ENCODE results near the gene HDAC5. TPM values are rescaled to one million over a fixed set of nuclear protein-coding genes. Genes with fewer than 3 reads are reported as not detected.
"Not testable (repeated sequence)": the region's sequence is repeated elsewhere in the genome, so short reads cannot be mapped to it uniquely, and the experiment has no call there.

HDAC5 gene
- total RNA-seq, 4 donors from 2014 or later, result 78.1 to 152 (median 112) TPM

GRCh38 chr17:44122816-44123355 lies 555 bp downstream of the HDAC5 start:
- WGBS, 2 donors (ENCODE audit: low coverage in 1 of 2), result 0% methylated on average over 7 to 10 of the region's 32 CpGs
- H3K9me3 ChIP-seq, result no peaks in the 10 kb centered on the region

GRCh38 chr17:44121997-44122815 lies 1.2 kb downstream of the HDAC5 start:
- H3K27ac ChIP-seq, result peak overlapping the region; percentile 73 to 99 (median 97)
- no CpG with 5 or more reads among the region's 1 CpG for WGBS, 2 donors (ENCODE audit: low coverage in 1 of 2)
- peaks cover 0 to 64% (median 32%) of the 10 kb centered on the region in 3 donors for H3K4me1 ChIP-seq

More at GRCh38 chr17:44122816-44123355, 555 bp downstream of the HDAC5 start:
- Histone ChIP-seq H3K27me3 (no peaks in the 10 kb centered on the region), H3K36me3 (peaks cover 0 to under 1% of the 10 kb centered on the region in 2 donors), H3K4me1 (peaks cover 0 to 57% (median 32%) of the 10 kb centered on the region in 3 donors), H3K4me3 (peak overlapping the region; percentile 72 to 100), H3K27ac (peak overlapping the region; percentile 73 to 99 (median 97))
- TF ChIP-seq CTCF (IDR thresholded peaks at IDR 0.05) (no peak), EP300 (IDR thresholded peaks at IDR 0.05) (no peak), POLR2A (IDR thresholded peaks at IDR 0.05) (no peak), POLR2AphosphoS5 (IDR thresholded peaks at IDR 0.05) (no peak)
- no peak for ATAC-seq

GRCh38 chr17:44120851-44121605 lies 2.4 kb downstream of the HDAC5 start:
- Histone ChIP-seq H3K27ac (peak overlapping the region in 3 of 4 donors; percentile 96 to 99 (median 98)), H3K4me1 (peaks cover 0 to 76% (median 34%) of the 10 kb centered on the region in 3 donors), H3K36me3 (peaks cover 0 to 19% of the 10 kb centered on the region in 2 donors), H3K4me3 (peak overlapping the region in 1 of 2 donors; percentile 100), H3K27me3 (no peaks in the 10 kb centered on the region), H3K9me3 (no peaks in the 10 kb centered on the region)
- WGBS, 2 donors (ENCODE audit: low coverage in 1 of 2), result 15 to 34% methylated on average over 4 to 6 of the region's 9 CpGs
- TF ChIP-seq POLR2A (IDR thresholded peaks at IDR 0.05) (no peak), CTCF (IDR thresholded peaks at IDR 0.05) (no peak), POLR2AphosphoS5 (IDR thresholded peaks at IDR 0.05) (no peak), EP300 (IDR thresholded peaks at IDR 0.05) (no peak)
- ATAC-seq, result no peak

More at GRCh38 chr17:44121997-44122815, 1.2 kb downstream of the HDAC5 start:
- Histone ChIP-seq H3K36me3 (peaks cover 0 to 7% of the 10 kb centered on the region in 2 donors), H3K9me3 (no peaks in the 10 kb centered on the region), H3K27me3 (no peaks in the 10 kb centered on the region), H3K4me3 (peak overlapping the region; percentile 72 to 100)
- no peak for ATAC-seq
- TF ChIP-seq CTCF (IDR thresholded peaks at IDR 0.05), result no peak
- TF ChIP-seq EP300 (IDR thresholded peaks at IDR 0.05), result no peak
- TF ChIP-seq POLR2A (IDR thresholded peaks at IDR 0.05), result no peak

GRCh38 chr17:44120281-44120680 lies 3.2 kb downstream of the HDAC5 start:
- H3K27me3 ChIP-seq, H3K4me3 ChIP-seq, ATAC-seq, H3K9me3 ChIP-seq: not testable (repeated sequence)
- 68% methylated on average over 3 of the region's 11 CpGs; no CpG with 5 or more reads in 1 of the 2 donors for WGBS, 2 donors (ENCODE audit: low coverage in 1 of 2)
- H3K4me1 ChIP-seq, result peaks cover 0 to 84% (median 37%) of the 10 kb centered on the region in 3 donors
- H3K27ac ChIP-seq, result peak overlapping the region in 2 of 4 donors; percentile 23 to 98
- H3K36me3 ChIP-seq, result peaks cover 0 to 27% of the 10 kb centered on the region in 2 donors

GRCh38 chr17:44119798-44120197 lies 3.6 kb downstream of the HDAC5 start:
- TF ChIP-seq EP300 (IDR thresholded peaks at IDR 0.05), result no peak
- no peak for TF ChIP-seq POLR2A (IDR thresholded peaks at IDR 0.05)
- TF ChIP-seq CTCF (IDR thresholded peaks at IDR 0.05), result no peak
- no peak for TF ChIP-seq POLR2AphosphoS5 (IDR thresholded peaks at IDR 0.05)
- H3K27ac ChIP-seq, result peak overlapping the region in 2 of 4 donors; percentile 14 to 23

More at GRCh38 chr17:44119798-44120197, 3.6 kb downstream of the HDAC5 start:
- no peak for ATAC-seq
- no CpG with 5 or more reads among the region's 2 CpGs for WGBS, 2 donors (ENCODE audit: low coverage in 1 of 2)
- no peak overlapping the region for H3K4me3 ChIP-seq
- no peaks in the 10 kb centered on the region for H3K9me3 ChIP-seq
- H3K27me3 ChIP-seq, result no peaks in the 10 kb centered on the region
- peaks cover 0 to 88% (median 38%) of the 10 kb centered on the region in 3 donors for H3K4me1 ChIP-seq
- peaks cover 0 to 31% of the 10 kb centered on the region in 2 donors for H3K36me3 ChIP-seq
